ENCODE measurements around the gene PAEP. TPM values are rescaled to one million over a fixed set of nuclear protein-coding genes. Genes with fewer than 3 reads are reported as not detected.

Gene PAEP
- total RNA-seq, 4 donors from 2014 or later: not detected

- no peak overlapping the region for H3K4me3 ChIP-seq
- H3K27me3 ChIP-seq: no peaks in the 10 kb centered on the region
- intact Hi-C loops (cut with DNase I; ENCODE audit: low total_unique reads): no loop called here
- H3K27ac ChIP-seq: no peak overlapping the region
- H3K9me3 ChIP-seq: no peaks in the 10 kb centered on the region
- H3K4me1 ChIP-seq: no peaks in the 10 kb centered on the region
- DNase-seq: no peak
- no peak for TF ChIP-seq CTCF (IDR thresholded peaks at IDR 0.05)
- no peak for TF ChIP-seq POLR2A (IDR thresholded peaks at IDR 0.05)
- H3K36me3 ChIP-seq: no peaks in the 10 kb centered on the region
Observed at GRCh38 chr9:135592331-135592590, 30.7 kb downstream of the PAEP start.

GRCh38 chr9:135592625-135593024 is 31.1 kb downstream of the PAEP start:
- intact Hi-C loops (cut with DNase I; ENCODE audit: low total_unique reads): no loop called here
- no peak for TF ChIP-seq CTCF (IDR thresholded peaks at IDR 0.05)
- TF ChIP-seq POLR2A (IDR thresholded peaks at IDR 0.05): no peak
- H3K27me3 ChIP-seq: no peaks in the 10 kb centered on the region

GRCh38 chr9:135596211-135596610 is 34.7 kb downstream of the PAEP start:
- H3K4me1 ChIP-seq: no peaks in the 10 kb centered on the region
- no peaks in the 10 kb centered on the region for H3K27me3 ChIP-seq
- intact Hi-C loops (cut with DNase I; ENCODE audit: low total_unique reads): no loop called here
- TF ChIP-seq CTCF (IDR thresholded peaks at IDR 0.05) (no peak), POLR2A (IDR thresholded peaks at IDR 0.05) (no peak)
- H3K4me3 ChIP-seq: no peak overlapping the region
- no peaks in the 10 kb centered on the region for H3K36me3 ChIP-seq
- no peaks in the 10 kb centered on the region for H3K9me3 ChIP-seq
- DNase-seq: no peak
- H3K27ac ChIP-seq: no peak overlapping the region

More at GRCh38 chr9:135592625-135593024, 31.1 kb downstream of the PAEP start:
- no peak overlapping the region for H3K4me3 ChIP-seq
- no peak overlapping the region for H3K27ac ChIP-seq
- no peaks in the 10 kb centered on the region for H3K36me3 ChIP-seq
- H3K4me1 ChIP-seq: no peaks in the 10 kb centered on the region
- DNase-seq: no peak
- H3K9me3 ChIP-seq: no peaks in the 10 kb centered on the region

- Histone ChIP-seq H3K27me3 (no peaks in the 10 kb centered on the region), H3K4me1 (no peaks in the 10 kb centered on the region), H3K27ac (no peak overlapping the region), H3K36me3 (no peaks in the 10 kb centered on the region), H3K4me3 (no peak overlapping the region), H3K9me3 (no peaks in the 10 kb centered on the region)
- DNase-seq: no peak
- intact Hi-C loops (cut with DNase I; ENCODE audit: low total_unique reads): no loop called here
- TF ChIP-seq POLR2A (IDR thresholded peaks at IDR 0.05): no peak
- no peak for TF ChIP-seq CTCF (IDR thresholded peaks at IDR 0.05)
Observed at GRCh38 chr9:135600296-135600817, 38.8 kb downstream of the PAEP start.

- DNase-seq: no peak
- no peaks in the 10 kb centered on the region for H3K27me3 ChIP-seq
- TF ChIP-seq CTCF (IDR thresholded peaks at IDR 0.05) (no peak), POLR2A (IDR thresholded peaks at IDR 0.05) (no peak)
- intact Hi-C loops (cut with DNase I; ENCODE audit: low total_unique reads): no loop called here
- H3K4me3 ChIP-seq: no peak overlapping the region
- H3K27ac ChIP-seq: no peak overlapping the region
- H3K4me1 ChIP-seq: no peaks in the 10 kb centered on the region
- no peaks in the 10 kb centered on the region for H3K9me3 ChIP-seq
- no peaks in the 10 kb centered on the region for H3K36me3 ChIP-seq
Observed at GRCh38 chr9:135601988-135602387, 40.4 kb downstream of the PAEP start.

All from uterus (tissue), 4 donors.